OCI-LY7 (cell line): ENCODE results near the gene HYOU1. TPM values are rescaled to one million over a fixed set of nuclear protein-coding genes. Genes with fewer than 3 reads are reported as not detected.
"Not testable (repeated sequence)": the region's sequence is repeated elsewhere in the genome, so short reads cannot be mapped to it uniquely, and the experiment has no call there.

Experiments used
- BruUV-seq: library from RNA; stranded (reverse); fragments of 400-500 nt; replicated peaks from 2 replicates; lab custom pipeline; 2021; lab: Mats Ljungman, UMichigan
- CTCF ChIA-PET: fragments of 300-600 bp; sonication (Branson Sonifier 250); formaldehyde crosslinking; loops from one replicate; lab custom pipeline; 2022; ENCODE audit warnings: antibody characterized with exemption; ENCODE audit not compliant: unreplicated experiment; lab: Charles Lee
- POLR2A ChIA-PET: fragments of 300-600 bp; sonication (Branson Sonifier 250); formaldehyde crosslinking; loops from one replicate; lab custom pipeline; 2022; ENCODE audit warnings: antibody characterized with exemption; lab: Charles Lee
- DNase-seq: peaks from one replicate; pipeline ENCODE4 v3.0.0-alpha.2; 2015; ENCODE audit warnings: low spot score
- H2AFZ ChIP-seq: fragments of 200-600 bp; sonication (generic), shearing (Covaris generic); 2 replicates; pipeline ENCODE4 v1.6.1; 2014; ENCODE audit warnings: mild to moderate bottlenecking, antibody characterized with exemption, low read length, moderate library complexity
- H3K27ac ChIP-seq: fragments of 200-600 bp; sonication (generic); 2 replicates; pipeline ENCODE4 v1.5.1; 2014; ENCODE audit warnings: mixed run types, low read depth, mild to moderate bottlenecking, moderate library complexity, low read length, inconsistent platforms; ENCODE audit not compliant: poor library complexity, severe bottlenecking
- H3K36me3 ChIP-seq: fragments of 200-600 bp; sonication (generic); 2 replicates; pipeline ENCODE4 v1.6.1; 2014; ENCODE audit warnings: mild to moderate bottlenecking, antibody characterized with exemption, low read length, moderate library complexity, mixed read lengths; ENCODE audit not compliant: insufficient read depth
- H3K4me1 ChIP-seq: fragments of 200-600 bp; sonication (generic); 2 replicates; pipeline ENCODE4 v1.5.1; 2014; ENCODE audit warnings: mild to moderate bottlenecking, low read length; ENCODE audit not compliant: insufficient read depth, poor library complexity, severe bottlenecking
- H3K4me2 ChIP-seq: fragments of 200-600 bp; sonication (generic); 2 replicates; pipeline ENCODE4 v1.6.1; 2014; ENCODE audit warnings: mild to moderate bottlenecking, low read length
- H3K4me3 ChIP-seq: fragments of 200-600 bp; sonication (generic); 2 replicates; pipeline ENCODE4 v1.5.1; 2014; ENCODE audit warnings: mild to moderate bottlenecking, low read depth, low read length; ENCODE audit not compliant: poor library complexity, severe bottlenecking
- H3K79me2 ChIP-seq: fragments of 200-600 bp; sonication (generic); 2 replicates; pipeline ENCODE4 v1.6.1; 2016; ENCODE audit warnings: low read depth, mild to moderate bottlenecking, low read length, moderate library complexity, mixed read lengths; ENCODE audit not compliant: insufficient read depth
- H3K9me2 ChIP-seq: fragments of 200-600 bp; sonication (generic); 2 replicates; pipeline ENCODE4 v1.6.1; 2016; ENCODE audit warnings: mild to moderate bottlenecking, low read length, mixed read lengths; ENCODE audit not compliant: insufficient read depth
- H3K9me3 ChIP-seq: fragments of 200-600 bp; sonication (generic); 2 replicates; pipeline ENCODE4 v1.6.1; 2014; ENCODE audit warnings: mild to moderate bottlenecking, mixed run types, low read length, mixed read lengths
- H4K20me1 ChIP-seq: fragments of 200-600 bp; sonication (generic); 2 replicates; pipeline ENCODE4 v1.6.1; 2014; ENCODE audit warnings: mild to moderate bottlenecking, antibody characterized with exemption, low read length, moderate library complexity, mixed read lengths; ENCODE audit not compliant: insufficient read depth
- EZH2phosphoT487 ChIP-seq: fragments of 200-600 bp; sonication (generic); IDR thresholded peaks from 2 replicates; pipeline ENCODE4 v1.6.1; 2018; ENCODE audit warnings: low read depth, borderline replicate concordance, mild to moderate bottlenecking, mixed run types, antibody characterized with exemption, low read length, moderate library complexity, mixed read lengths
- intact Hi-C: fragments of 100-400 bp; cut with micrococcal nuclease; formaldehyde crosslinking; loops from one replicate; pipeline ENCODE4 v1.10.0; 2022; ENCODE audit not compliant: unreplicated experiment
- total RNA-seq, 2 experiments: library from RNA; depleted of rRNA in 1 of 2; stranded (reverse); fragments of >200 nt in 1 of 2; shearing (Covaris generic) in 1 of 2; gene quantifications; 2 replicates each; pipeline ENCODE4 v1.2.3, GENCODE V29; 2014 to 2022
- TF ChIP-seq, protein P1 (sequence below): fragments of 200-600 bp; sonication (generic); conservative IDR thresholded peaks from 2 replicates; pipeline ENCODE4 v1.5.1; 2014; ENCODE audit warnings: mild to moderate bottlenecking, antibody characterized with exemption, low read length, moderate library complexity, mixed read lengths

Gene HYOU1
- total RNA-seq, 2 experiments from 2014 or later, result 86.6 to 117 TPM

DNA sequence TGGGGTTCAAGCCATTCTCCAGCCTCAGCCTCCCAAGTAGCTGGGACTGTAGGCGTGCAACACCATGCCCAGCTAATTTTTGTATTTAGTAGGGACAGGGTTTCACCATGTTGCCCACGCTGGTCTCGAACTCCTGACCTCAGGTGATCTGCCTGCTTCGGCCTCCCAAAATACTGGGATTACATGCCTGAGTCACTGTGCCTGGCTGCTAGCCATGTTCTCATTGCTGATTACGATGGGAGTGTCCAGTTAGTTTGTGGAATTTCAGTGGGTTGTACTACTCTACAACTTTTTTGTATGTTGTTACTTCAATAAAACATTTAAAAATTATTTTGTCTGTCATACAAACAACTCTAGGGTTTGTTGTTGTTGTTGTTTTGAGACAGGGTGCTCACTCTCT lies 5.8 kb upstream of the HYOU1 start:
- Histone ChIP-seq H3K4me2 (no peak overlapping the region), H3K27ac (no peak overlapping the region), H2AFZ (no peak overlapping the region), H3K4me1 (peaks cover 23% of the 10 kb centered on the region), H3K36me3 (no peaks in the 10 kb centered on the region), H3K4me3 (no peak overlapping the region), H4K20me1 (no peaks in the 10 kb centered on the region), H3K9me3 (no peaks in the 10 kb centered on the region), H3K79me2 (peaks cover 14% of the 10 kb centered on the region), H3K9me2 (no peaks in the 10 kb centered on the region)
- ChIA-PET POLR2A (interaction anchor here (0.8 kb wide), 1 partner anchor 30 kb away, joined by 4 read pairs; no protein-coding TSS in a partner anchor), CTCF (no interaction called here)
- DNase-seq, result no peak
- TF ChIP-seq EZH2phosphoT487, result no peak
- TF ChIP-seq, protein P1, sequence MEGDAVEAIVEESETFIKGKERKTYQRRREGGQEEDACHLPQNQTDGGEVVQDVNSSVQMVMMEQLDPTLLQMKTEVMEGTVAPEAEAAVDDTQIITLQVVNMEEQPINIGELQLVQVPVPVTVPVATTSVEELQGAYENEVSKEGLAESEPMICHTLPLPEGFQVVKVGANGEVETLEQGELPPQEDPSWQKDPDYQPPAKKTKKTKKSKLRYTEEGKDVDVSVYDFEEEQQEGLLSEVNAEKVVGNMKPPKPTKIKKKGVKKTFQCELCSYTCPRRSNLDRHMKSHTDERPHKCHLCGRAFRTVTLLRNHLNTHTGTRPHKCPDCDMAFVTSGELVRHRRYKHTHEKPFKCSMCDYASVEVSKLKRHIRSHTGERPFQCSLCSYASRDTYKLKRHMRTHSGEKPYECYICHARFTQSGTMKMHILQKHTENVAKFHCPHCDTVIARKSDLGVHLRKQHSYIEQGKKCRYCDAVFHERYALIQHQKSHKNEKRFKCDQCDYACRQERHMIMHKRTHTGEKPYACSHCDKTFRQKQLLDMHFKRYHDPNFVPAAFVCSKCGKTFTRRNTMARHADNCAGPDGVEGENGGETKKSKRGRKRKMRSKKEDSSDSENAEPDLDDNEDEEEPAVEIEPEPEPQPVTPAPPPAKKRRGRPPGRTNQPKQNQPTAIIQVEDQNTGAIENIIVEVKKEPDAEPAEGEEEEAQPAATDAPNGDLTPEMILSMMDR, result no peak
- intact Hi-C loops, result no loop called here
- no TSS peak for BruUV-seq

DNA sequence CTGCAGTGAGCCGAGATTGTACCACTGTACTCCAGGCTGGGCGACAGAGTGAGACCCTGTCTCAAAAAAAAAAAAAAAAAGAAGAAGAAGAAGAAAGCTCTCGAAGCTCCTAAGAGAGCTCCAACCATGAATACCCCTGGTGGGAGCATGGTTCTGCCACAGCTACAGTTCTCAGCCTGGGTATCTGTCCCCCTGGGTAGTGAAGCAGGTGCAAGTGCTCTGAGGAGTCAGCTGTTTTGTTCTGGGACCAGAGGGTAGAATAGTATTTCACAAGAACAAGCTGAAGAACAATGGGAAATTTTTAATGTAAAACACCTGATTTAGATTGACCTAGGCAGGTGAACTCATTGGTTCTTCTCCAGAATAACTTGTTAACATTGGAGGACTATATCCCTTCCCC lies 4.3 kb upstream of the HYOU1 start:
- no peak overlapping the region for H2AFZ ChIP-seq
- TF ChIP-seq, protein P1, result no peak
- no peak for TF ChIP-seq EZH2phosphoT487
- DNase-seq, result no peak
- H3K27ac ChIP-seq, result no peak overlapping the region
- no peaks in the 10 kb centered on the region for H3K36me3 ChIP-seq
- intact Hi-C loops, result no loop called here
- no peak overlapping the region for H3K4me3 ChIP-seq
- no peaks in the 10 kb centered on the region for H4K20me1 ChIP-seq
- ChIA-PET CTCF (no interaction called here), POLR2A (interaction anchor here (0.5 to 0.6 kb wide), 3 partner anchors 11 to 54 kb away, joined by 3 to 4 read pairs (median 4); partner anchors contain the start of gene HMBS)
- H3K79me2 ChIP-seq, result peaks cover 11% of the 10 kb centered on the region; the same call in 1 of the 2 replicates
- H3K9me2 ChIP-seq, result no peaks in the 10 kb centered on the region
- no peaks in the 10 kb centered on the region for H3K9me3 ChIP-seq
- no peak overlapping the region for H3K4me2 ChIP-seq
- BruUV-seq, result no TSS peak
- peaks cover 16% of the 10 kb centered on the region for H3K4me1 ChIP-seq

DNA sequence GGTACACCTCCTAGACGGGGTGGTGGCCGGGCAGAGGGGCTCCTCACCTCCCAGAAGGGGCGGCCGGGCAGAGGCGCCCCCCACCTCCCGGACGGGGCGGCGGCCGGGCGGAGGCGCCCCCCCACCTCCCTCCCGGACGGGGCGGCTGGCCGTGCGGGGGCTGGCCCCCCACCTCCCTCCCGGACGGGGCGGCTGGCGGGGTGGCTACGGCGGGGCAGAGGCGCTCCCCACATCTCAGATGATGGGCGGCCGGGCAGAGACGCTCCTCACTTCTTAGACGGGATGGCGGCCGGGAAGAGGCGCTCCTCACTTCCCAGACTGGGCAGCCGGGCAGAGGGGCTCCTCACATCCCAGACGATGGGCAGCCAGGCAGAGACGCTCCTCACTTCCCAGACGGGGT lies 2.1 kb upstream of the HYOU1 start:
- H3K4me3 ChIP-seq, intact Hi-C loops, POLR2A ChIA-PET, H3K27ac ChIP-seq, H3K4me2 ChIP-seq, H4K20me1 ChIP-seq, H3K9me2 ChIP-seq, BruUV-seq, H2AFZ ChIP-seq, CTCF ChIA-PET, H3K9me3 ChIP-seq, DNase-seq: not testable (repeated sequence)
- Histone ChIP-seq H3K4me1 (peaks cover 13% of the 10 kb centered on the region), H3K36me3 (peaks cover 17% of the 10 kb centered on the region), H3K79me2 (peaks cover 22% of the 10 kb centered on the region)
